Body of pancreas (tissue), 4 donors: Measurements from ENCODE around the gene HOXA11. TPM values are rescaled to one million over a fixed set of nuclear protein-coding genes. Genes with fewer than 3 reads are reported as not detected.
A peak's percentile ranks its signal among the peaks of the same experiment; 100 is the strongest.

ENCODE experiments used
- ATAC-seq: fragments of 150-250 bp; one replicate; pipeline ENCODE4 v1.9.1; 2016
- DNase-seq, 4 donors: peaks; one replicate each; pipeline ENCODE4 v3.0.0-alpha.2; 2019
- H3K27ac ChIP-seq, 4 donors: fragments of 200-600 bp; sonication (generic); 1 replicate in 3 of 4; 2 replicates in 1 of 4; pipeline versions ENCODE4 v1.5.1 to v1.6.1; 2016 to 2019; ENCODE audit warnings: mild to moderate bottlenecking in 1 of 4, mixed read lengths in 1 of 4, moderate library complexity in 1 of 4
- H3K27me3 ChIP-seq, 2 donors: fragments of 200-600 bp; sonication (generic); one replicate each; pipeline ENCODE4 v1.6.0; 2016; ENCODE audit warnings: mild to moderate bottlenecking in 1 of 2
- H3K36me3 ChIP-seq, 2 donors: fragments of 200-600 bp; sonication (generic); replicated peaks in 1 of 2; 2 replicates each; pipeline ENCODE4 v1.5.1; 2016; ENCODE audit warnings: low read depth in 2 of 2; ENCODE audit not compliant: insufficient read depth in 1 of 2
- H3K4me1 ChIP-seq: fragments of 200-600 bp; sonication (generic); one replicate; pipeline ENCODE4 v1.6.0; 2016
- H3K4me3 ChIP-seq, 2 donors: fragments of 200-600 bp; sonication (generic); 1 replicate in 1 of 2; 2 replicates in 1 of 2; pipeline ENCODE4 v1.5.1; 2016 to 2019
- H3K9me3 ChIP-seq, 3 donors: fragments of 200-600 bp; sonication (generic); 1 replicate in 2 of 3; 2 replicates in 1 of 3; pipeline ENCODE4 v1.5.1; 2016
- POLR2A ChIP-seq, 3 donors: fragments of 450-650 bp; IDR thresholded peaks; one replicate each; pipeline ENCODE4 v1.6.1; 2016; ENCODE audit warnings: antibody characterized with exemption in 3 of 3, mild to moderate bottlenecking in 2 of 3
- WGBS, 2 donors: methylation state at CpG; one replicate each; pipeline ENCODE4 v1.1.5; 2017; 5-methylcytosine and 5-hydroxymethylcytosine counted together
- intact Hi-C: fragments of 100-400 bp; cut with DNase I; formaldehyde crosslinking; loops from one replicate; pipeline ENCODE4 v1.15.1; 2023
- total RNA-seq, 2 donors: library from RNA; depleted of rRNA; stranded (reverse); fragments of >200 nt; gene quantifications; one replicate each; pipeline ENCODE4 v1.1.0, GENCODE V29; 2016
- TF ChIP-seq, protein P1 (sequence below), 7 experiments: fragments of 450-650 bp in 4 of 7; fragments of 200-600 bp in 3 of 7; sonication (generic) in 3 of 7; IDR thresholded peaks; one replicate each; pipeline ENCODE4 v1.5.1; 2016 to 2019; ENCODE audit warnings: antibody characterized with exemption in 7 of 7

Gene HOXA11
- total RNA-seq, 2 donors from 2014 or later: not detected

DNA sequence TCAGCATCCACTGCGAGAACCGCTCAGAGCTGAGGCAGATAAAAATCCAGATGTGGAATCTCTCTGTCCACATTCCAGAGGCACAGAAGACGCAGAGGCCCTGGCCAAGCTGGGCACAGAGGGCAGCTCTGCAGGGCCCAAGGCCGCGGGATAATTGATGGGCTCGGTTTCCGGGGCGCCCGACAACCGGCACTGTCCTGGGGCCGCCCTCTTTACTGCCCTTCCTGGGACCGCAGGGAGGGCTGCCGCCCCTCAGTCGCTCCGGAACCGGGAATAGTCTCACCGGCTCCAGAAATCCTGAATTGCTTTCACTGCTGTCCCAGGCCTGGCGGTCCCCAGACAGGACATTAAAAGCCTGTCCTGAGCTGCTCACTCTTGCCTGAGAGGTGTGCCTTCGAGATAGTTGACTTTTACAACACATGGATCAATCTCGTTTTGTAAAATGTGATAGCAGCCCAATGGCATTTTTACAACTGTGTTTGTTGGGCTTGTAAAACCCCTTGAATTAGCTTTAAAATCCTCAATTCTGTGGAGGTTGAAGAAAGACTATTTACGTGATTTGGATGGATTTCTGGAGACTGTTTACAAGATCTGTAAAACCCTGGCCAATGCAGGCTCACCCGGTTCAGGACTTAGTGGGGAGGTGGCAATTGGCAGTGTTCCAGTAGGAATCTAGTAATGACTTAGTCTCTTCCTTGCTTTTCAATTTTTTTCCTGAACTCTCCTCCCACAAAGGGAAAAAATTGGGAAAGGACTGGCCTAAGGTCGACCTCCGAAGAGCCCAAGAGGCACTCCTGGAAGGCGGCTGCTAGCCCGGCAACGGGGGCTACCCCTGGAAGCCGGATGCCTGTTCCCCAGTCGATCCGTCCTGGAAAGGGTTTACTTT, 36.0 kb downstream of the HOXA11 start:
- intact Hi-C loops: no loop called here
- Histone ChIP-seq H3K27me3 (peaks cover 0 to 81% of the 10 kb centered on the region in 2 donors), H3K36me3 (no peaks in the 10 kb centered on the region), H3K4me1 (peaks cover 31% of the 10 kb centered on the region), H3K27ac (no peak overlapping the region), H3K4me3 (no peak overlapping the region), H3K9me3 (no peaks in the 10 kb centered on the region)
- ATAC-seq: no peak
- peak in 1 of 4 donors; percentile 1 for DNase-seq
- WGBS, 2 donors: 22 to 24% methylated on average over 20 to 30 of the region's 30 CpGs
- no peak for TF ChIP-seq POLR2A (IDR thresholded peaks at IDR 0.05)
- TF ChIP-seq, protein P1, sequence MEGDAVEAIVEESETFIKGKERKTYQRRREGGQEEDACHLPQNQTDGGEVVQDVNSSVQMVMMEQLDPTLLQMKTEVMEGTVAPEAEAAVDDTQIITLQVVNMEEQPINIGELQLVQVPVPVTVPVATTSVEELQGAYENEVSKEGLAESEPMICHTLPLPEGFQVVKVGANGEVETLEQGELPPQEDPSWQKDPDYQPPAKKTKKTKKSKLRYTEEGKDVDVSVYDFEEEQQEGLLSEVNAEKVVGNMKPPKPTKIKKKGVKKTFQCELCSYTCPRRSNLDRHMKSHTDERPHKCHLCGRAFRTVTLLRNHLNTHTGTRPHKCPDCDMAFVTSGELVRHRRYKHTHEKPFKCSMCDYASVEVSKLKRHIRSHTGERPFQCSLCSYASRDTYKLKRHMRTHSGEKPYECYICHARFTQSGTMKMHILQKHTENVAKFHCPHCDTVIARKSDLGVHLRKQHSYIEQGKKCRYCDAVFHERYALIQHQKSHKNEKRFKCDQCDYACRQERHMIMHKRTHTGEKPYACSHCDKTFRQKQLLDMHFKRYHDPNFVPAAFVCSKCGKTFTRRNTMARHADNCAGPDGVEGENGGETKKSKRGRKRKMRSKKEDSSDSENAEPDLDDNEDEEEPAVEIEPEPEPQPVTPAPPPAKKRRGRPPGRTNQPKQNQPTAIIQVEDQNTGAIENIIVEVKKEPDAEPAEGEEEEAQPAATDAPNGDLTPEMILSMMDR (IDR thresholded peaks at IDR 0.05): no peak

DNA sequence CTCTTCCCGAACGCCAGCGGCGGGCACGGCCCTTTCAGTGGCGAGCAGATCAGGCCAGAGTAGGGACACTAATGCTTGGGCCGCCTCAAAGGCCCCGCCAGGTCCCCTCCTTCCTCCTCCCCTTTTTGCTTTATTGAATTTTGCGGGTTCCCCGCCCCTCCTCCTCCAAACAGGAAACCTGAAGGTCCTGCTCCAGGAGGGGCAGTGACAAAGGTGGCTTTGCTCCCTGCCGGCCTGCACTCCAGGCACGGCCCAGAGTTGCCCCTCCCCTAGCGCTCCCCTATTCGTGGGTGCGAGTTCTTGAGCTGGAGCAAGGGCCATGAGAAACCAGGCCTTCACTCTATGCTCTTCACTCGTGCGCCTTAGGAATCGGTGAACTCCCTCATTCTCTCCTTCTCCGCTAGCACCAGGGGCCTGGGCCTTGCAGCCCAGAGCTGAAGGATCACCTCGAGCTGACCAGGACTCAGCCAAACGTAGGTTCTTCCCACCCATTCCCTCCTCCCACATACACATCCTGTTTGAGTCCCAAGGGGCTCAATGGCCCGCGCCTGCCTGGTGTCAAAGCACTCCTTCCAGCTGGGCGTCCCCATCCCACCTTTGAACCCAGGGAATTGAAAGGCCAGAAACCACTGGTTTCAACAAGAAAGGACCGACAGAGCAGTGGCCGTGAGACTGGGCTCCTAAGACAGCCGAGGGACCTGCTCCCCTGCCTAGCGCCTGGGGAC, 36.8 kb downstream of the HOXA11 start:
- no peak overlapping the region for H3K27ac ChIP-seq
- no peaks in the 10 kb centered on the region for H3K9me3 ChIP-seq
- TF ChIP-seq, protein P1 (IDR thresholded peaks at IDR 0.05): no peak
- no peak for TF ChIP-seq POLR2A (IDR thresholded peaks at IDR 0.05)
- DNase-seq: peak in 1 of 4 donors; percentile 2
- H3K4me3 ChIP-seq: no peak overlapping the region
- H3K27me3 ChIP-seq: peaks cover 0 to 81% of the 10 kb centered on the region in 2 donors
- no peak for ATAC-seq
- 10 to 22% methylated on average over 20 to 28 of the region's 28 CpGs for WGBS, 2 donors
- no peaks in the 10 kb centered on the region for H3K36me3 ChIP-seq
- intact Hi-C loops: no loop called here
- H3K4me1 ChIP-seq: peaks cover 39% of the 10 kb centered on the region

DNA sequence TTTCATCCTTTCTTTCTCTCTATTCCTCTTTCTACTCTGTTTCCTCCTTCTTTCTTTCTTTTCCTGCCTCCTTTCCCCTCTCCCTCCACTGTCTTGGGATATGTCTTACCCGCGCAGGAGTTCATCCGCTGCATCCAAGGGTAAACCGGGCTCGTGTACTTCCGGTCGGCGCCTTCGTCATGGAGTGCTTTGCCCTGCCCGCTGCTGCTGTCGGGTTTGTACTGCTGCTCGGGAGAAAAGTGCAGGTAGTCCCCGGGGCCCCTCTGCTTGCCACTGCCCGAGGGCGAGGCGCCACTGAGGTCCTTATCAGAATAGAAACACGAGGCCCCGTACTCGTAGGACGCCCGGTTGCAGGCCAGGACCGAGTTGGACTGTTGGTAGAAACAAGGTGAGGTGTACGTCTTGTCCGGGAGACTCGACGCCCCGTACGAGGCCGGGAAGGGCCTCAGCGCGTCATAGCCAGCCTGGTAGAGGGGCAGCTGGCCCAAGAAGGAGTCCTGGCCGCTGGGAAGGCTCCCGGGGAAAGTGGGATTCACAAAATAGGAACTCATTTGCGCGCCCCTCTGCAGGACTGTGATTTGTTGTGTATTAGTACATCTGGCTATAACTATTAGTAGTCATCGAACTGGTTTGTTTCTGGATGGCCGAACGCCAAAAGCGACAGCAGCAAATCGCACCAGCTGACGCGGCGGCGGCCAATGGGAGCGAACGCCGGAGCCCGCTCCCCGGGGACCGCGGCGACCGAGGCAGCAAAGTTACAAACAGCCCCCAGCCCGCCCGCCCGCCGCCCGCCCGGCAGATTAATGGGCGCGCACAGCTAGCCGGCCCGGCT, 37.6 kb downstream of the HOXA11 start, which contains the start of gene HOXA6:
Gene HOXA6 (minus strand): TSS at position 576 of the 832 bp plus-strand sequence. CDS start 25 bp downstream, at position 551.
- Histone ChIP-seq H3K27ac (no peak within 1 kb of the TSS), H3K4me3 (no peak within 1 kb of the TSS), H3K9me3 (no peaks in the 10 kb centered on the region), H3K27me3 (peaks cover 0 to 79% of the 10 kb centered on the region in 2 donors), H3K36me3 (no peaks in the 10 kb centered on the region), H3K4me1 (peaks cover 45% of the 10 kb centered on the region)
- DNase-seq (peak; percentile 49 to 71 (median 58)), ATAC-seq (no peak)
- intact Hi-C loops: no loop called here
- 9 to 11% methylated on average over 45 to 59 of the region's 63 CpGs for WGBS, 2 donors
- TF ChIP-seq, protein P1 (IDR thresholded peaks at IDR 0.05): no peak
- TF ChIP-seq POLR2A (IDR thresholded peaks at IDR 0.05): no peak

DNA sequence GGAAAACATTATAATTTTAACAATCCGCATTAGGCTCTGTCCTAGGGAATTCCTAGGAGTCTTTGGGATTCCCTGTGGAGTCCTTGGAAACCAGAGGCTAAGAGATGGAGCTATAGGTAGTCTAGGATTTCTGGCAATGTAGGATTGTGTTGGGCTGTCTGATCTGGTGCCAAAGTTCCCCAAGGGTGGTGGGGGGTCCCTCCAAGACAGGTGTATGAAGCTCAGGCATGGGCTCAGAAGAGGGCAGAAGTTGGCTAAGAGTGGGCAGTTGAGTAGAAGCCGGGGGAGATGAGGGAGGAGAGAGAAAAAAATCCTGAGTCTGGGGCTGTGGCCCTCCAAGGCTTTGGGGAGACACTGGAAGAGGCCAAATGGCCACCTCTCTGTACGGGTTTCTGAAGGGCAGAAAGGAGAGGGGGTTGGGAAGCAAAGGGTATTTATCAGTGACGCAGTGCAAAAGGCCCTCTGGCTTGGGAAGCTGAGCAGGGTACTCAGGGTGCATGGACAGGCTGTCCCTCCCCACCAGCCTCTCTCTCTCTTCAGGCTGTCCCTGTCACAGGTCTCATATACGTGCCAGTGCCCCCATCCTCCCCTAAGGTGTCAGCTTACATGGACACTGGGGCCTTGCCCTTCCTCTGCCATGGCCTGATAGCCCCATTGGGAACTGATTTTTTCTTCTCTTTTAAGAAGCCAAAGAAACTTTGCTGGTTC, 38.4 kb downstream of the HOXA11 start:
- no peaks in the 10 kb centered on the region for H3K9me3 ChIP-seq
- ATAC-seq: no peak
- no peaks in the 10 kb centered on the region for H3K36me3 ChIP-seq
- H3K4me1 ChIP-seq: peaks cover 46% of the 10 kb centered on the region
- DNase-seq: no peak
- H3K4me3 ChIP-seq: no peak overlapping the region
- H3K27ac ChIP-seq: no peak overlapping the region
- WGBS, 2 donors: 37 to 44% methylated on average over 5 of the region's 5 CpGs
- TF ChIP-seq, protein P1 (IDR thresholded peaks at IDR 0.05): no peak
- intact Hi-C loops: no loop called here
- peaks cover 0 to 79% of the 10 kb centered on the region in 2 donors for H3K27me3 ChIP-seq
